ENCODE measurements around the gene NDUFS2.

Gene NDUFS2

DNA sequence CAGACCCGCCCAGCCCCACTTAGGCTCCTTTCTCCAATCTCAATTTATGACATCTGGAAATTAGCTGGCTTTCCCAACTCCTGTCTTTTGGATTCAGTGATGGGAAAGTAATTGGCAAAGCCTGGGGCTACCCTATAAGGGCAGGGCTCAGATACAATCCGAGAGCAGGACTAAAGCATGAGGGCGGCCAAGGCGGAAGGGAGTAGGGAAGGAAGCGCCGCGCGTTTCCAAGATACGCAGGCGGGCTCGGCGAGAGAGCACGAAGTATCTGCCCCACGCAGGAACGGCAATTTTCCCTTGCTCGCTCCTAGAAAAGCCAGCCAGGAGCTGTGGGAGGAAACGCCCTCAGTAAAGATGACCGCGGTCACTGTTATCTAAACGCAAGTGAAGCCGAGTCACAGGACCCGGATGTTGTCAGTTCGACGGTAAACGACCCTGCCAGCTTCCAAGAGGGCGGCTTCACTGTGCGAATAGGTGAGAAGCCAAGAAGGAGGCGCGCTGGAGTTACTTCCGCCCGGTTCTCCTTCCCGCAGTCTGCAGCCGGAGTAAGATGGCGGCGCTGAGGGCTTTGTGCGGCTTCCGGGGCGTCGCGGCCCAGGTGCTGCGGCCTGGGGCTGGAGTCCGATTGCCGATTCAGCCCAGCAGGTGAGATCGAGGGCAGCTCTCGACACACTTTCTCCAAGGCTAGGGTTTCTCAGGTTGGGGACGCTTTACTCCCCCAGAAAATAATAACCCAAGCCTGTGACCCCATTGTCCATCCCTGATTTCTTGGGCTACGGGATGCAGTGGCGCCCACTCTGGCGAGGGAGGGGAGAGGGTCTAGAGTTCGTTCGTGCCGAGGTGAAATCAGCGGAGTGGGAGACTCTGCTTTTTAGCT, at the start of gene NDUFS2:
NDUFS2 (plus strand) TSS at position 532 of the 877 bp plus-strand sequence; CDS start at position 551, 19 bp downstream.
- DNase-seq (ENCODE audit: low spot score) = peak; percentile 98

DNA sequence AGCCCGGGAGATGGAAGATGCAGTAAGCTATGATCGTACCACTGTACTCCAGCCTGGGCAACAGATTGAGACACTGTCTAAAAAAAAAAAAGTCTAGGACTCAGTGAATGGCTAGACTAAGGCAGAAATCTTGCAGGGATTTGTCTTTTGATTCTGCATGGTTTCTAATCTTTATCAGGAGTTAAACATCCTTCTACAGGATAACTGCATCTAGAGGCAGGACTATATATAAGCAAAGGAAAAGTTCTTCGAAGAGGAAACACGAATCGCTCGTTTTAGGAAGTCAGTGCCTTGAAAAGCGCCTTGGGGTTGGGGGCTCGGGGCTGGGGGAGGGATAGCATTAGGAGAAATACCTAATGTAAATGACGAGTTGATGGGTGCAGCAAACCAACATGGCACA, 49.0 kb upstream of the NDUFS2 start:
- no peak for DNase-seq (ENCODE audit: low spot score)

DNA sequence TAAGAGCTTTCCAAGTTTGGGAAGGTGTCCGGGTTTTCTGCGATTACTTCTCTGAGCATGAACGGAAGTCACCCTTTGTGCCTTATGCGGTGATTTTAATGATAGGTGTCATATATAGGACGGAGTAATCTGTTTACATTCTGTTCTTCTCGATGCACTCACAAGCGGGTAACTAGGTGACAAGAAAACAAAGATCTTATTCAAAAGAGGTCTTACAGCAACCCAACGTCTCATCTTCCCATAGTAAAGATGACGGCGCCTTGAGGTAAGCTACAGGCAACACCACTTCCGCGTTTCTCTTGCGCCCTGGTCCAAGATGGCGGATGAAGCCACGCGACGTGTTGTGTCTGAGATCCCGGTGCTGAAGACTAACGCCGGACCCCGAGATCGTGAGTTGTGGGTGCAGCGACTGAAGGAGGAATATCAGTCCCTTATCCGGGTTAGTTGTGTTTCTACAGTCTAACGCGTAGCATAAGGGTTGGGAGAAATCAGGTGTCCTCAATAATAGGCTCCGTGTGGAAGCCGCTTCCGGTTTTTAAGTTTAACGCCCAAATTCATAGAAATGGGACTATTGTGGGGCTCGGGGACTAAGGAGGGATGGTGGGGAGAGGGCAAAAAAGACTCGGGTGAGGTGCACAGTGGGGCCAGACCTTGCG, 48.4 kb upstream of the NDUFS2 start, which contains the start of gene UFC1:
UFC1 (plus strand) TSS at position 297 of the 656 bp plus-strand sequence; CDS start at position 317, 20 bp downstream.
- DNase-seq (ENCODE audit: low spot score) = peak; percentile 93

- no peak for DNase-seq (ENCODE audit: low spot score)
Measured at GRCh38 chr1:161157867-161158266, 44.3 kb upstream of the NDUFS2 start.

DNA sequence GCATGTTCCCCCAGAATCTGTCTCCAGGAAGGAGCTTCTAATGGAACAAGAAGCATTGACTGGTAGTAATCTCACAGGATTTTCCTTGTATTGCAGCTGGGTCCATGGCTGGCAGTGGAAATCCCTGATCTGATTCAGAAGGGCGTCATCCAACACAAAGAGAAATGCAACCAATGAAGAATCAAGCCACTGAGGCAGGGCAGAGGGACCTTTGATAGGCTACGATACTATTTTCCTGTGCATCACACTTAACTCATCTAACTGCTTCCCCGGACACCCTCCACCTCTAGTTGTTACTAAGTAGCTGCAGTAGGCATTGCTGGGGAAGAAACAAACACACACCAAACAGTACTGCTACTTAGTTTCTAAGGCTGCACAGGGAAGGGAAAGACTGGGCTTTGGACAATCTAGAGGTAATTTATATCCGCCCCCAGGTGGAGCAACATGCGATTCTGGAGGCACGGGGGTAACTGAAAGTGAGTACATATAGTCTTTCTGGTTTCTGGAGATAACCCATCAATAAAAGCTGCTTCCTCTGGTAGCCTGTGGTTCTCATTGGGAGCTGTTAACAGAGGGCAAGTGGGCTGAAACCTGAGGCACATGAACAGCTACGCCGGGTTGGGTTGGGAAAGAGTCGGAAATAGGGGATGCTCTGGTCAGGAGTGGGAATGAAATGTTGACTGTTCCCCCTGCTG, 43.7 kb upstream of the NDUFS2 start:
- DNase-seq (ENCODE audit: low spot score) = no peak

DNA sequence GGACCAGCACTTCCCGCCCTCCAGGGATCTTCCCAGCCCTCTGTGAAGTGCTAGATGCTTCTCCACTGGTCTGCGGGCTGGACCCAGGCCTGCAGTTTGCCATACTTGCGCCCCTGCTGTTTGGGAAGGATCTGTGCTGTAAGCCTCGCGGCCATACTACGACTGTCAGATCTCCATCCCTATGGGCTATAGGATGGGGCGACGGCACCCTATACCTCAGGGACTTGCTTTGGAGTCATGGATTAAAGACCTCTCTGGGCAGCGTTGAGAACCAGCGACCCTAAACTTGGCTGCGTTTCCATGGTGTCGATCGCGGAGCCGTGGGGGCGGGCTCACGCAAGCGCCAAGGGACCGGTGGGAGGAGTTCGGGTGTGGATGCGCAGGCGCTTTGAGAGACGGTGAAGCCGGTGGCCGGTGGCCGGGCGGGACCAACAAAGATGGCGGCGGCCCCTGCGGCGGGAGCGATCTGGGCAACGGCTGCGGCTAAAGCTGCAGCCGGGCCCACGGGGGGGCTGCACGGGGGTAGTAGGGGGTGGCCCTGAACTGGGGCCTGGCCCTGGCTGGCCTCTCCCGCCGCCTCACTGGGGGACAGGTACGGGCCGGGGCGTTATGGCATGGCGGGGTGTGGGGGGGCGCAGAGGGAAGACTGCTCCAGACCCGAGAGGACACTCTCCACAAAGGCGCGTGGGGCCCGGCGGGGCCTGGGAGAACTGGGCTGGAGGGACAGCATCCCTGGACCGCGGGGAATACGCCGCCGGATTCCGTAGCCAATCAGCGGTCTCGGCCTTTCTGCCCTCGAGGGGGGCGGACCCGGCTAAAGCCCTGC, 42.9 kb upstream of the NDUFS2 start, which contains the start of gene USP21:
USP21 (plus strand) TSS at position 414 of the 826 bp plus-strand sequence. CDS start 1,141 bp downstream, outside the sequence.
- peak; percentile 94 for DNase-seq (ENCODE audit: low spot score)

- no peak for DNase-seq (ENCODE audit: low spot score)
Measured at GRCh38 chr1:161159913-161160243, 42.3 kb upstream of the NDUFS2 start.

DNA sequence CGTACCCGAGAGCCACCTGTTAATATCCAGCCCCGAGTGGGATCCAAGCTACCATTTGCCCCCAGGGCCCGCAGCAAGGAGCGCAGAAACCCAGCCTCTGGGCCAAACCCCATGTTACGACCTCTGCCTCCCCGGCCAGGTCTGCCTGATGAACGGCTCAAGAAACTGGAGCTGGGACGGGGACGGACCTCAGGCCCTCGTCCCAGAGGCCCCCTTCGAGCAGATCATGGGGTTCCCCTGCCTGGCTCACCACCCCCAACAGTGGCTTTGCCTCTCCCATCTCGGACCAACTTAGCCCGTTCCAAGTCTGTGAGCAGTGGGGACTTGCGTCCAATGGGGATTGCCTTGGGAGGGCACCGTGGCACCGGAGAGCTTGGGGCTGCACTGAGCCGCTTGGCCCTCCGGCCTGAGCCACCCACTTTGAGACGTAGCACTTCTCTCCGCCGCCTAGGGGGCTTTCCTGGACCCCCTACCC, 41.5 kb upstream of the NDUFS2 start:
- no peak for DNase-seq (ENCODE audit: low spot score)

- DNase-seq (ENCODE audit: low spot score) = no peak
Measured at GRCh38 chr1:161161652-161162051, 40.5 kb upstream of the NDUFS2 start.

DNA sequence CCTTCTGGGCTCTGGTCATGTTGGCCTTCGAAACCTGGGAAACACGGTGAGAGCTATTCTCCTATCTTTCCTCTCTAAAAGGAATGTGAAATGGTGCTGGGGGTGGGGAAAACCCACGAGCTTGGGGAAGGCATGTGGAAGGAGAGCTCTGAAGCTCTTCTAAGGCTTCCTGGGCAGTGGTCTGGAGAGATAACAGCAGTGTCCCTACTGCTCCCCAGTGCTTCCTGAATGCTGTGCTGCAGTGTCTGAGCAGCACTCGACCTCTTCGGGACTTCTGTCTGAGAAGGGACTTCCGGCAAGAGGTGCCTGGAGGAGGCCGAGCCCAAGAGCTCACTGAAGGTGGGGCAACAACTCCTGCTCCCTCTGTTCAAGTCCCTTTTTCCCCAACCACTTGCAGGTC, 40.1 kb upstream of the NDUFS2 start:
- DNase-seq (ENCODE audit: low spot score) = no peak

DNA sequence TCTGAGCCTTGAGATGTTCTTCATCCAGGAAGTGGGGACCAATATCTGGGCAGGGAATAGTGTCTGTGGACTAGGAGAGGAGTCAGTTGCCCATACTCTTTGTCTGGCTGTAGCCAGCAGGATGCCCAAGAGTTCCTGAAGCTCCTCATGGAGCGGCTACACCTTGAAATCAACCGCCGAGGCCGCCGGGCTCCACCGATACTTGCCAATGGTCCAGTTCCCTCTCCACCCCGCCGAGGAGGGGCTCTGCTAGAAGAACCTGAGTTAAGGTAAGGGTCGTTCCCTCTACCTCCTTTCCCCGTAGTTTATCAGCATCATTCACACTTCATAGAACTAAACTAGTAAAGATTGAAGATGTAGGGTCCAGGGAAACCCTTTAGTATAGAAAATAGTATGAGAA, 39.4 kb upstream of the NDUFS2 start:
- DNase-seq (ENCODE audit: low spot score) = no peak

DNA sequence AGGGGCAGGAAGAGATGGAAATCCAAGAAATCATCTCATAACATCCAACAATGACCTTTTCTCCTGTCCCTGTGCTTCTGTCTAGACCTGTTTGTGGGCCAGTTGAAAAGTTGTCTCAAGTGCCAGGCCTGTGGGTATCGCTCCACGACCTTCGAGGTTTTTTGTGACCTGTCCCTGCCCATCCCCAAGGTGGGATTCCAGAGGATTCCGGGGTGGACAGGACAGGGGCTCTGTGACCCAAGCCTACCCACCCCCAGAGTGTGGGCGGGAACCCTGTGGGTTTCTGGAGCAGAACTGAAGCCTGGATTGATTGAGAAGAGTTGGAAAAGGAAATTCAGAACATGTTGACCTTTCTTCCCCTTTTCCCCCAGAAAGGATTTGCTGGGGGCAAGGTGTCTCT, 38.4 kb upstream of the NDUFS2 start:
- no peak for DNase-seq (ENCODE audit: low spot score)

GRCh38 chr1:161164901-161165610, 37.1 kb upstream of the NDUFS2 start:
- no peak for DNase-seq (ENCODE audit: low spot score)

GRCh38 chr1:161165742-161166668, 36.2 kb upstream of the NDUFS2 start, which contains the start of gene PPOX:
Gene PPOX, plus strand, starts transcription at chr1:161166426. Its CDS starts 422 bp downstream, at chr1:161166848.
- peak; percentile 97 for DNase-seq (ENCODE audit: low spot score)

DNA sequence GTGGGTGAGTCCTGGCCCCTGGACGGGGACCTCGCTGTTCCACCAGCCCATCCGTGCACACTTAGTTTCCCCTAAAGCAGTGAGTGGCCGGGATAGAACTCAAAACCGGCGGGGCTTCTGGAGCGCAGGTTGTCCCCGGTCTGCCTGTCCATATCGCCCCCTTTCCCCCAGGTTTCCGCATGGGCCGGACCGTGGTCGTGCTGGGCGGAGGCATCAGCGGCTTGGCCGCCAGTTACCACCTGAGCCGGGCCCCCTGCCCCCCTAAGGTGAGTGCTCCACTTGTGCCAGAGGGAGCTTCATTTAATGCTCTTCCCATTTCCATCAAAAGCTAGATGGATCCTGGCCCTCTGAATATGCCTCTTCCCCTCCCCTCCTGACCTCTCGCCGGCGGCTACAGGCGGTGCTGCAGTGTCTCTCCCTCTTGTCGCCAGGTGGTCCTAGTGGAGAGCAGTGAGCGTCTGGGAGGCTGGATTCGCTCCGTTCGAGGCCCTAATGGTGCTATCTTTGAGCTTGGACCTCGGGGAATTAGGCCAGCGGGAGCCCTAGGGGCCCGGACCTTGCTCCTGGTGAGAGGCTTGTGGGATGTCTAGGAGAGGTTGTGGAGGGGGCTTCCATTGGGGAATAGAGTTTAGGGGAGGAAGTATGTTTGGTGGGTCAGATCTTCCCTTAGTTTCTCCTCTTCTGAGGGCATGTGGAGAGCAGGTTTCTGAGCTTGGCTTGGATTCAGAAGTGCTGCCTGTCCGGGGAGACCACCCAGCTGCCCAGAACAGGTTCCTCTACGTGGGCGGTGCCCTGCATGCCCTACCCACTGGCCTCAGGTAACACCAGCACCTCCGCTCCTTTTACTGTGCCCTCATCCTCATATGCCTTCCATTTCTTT, 35.3 kb upstream of the NDUFS2 start:
- DNase-seq (ENCODE audit: low spot score) = no peak

GRCh38 chr1:161168906-161169305, 33.3 kb upstream of the NDUFS2 start:
- DNase-seq (ENCODE audit: low spot score) = no peak

GRCh38 chr1:161171191-161171590, 31.0 kb upstream of the NDUFS2 start:
- DNase-seq (ENCODE audit: low spot score) = no peak

DNA sequence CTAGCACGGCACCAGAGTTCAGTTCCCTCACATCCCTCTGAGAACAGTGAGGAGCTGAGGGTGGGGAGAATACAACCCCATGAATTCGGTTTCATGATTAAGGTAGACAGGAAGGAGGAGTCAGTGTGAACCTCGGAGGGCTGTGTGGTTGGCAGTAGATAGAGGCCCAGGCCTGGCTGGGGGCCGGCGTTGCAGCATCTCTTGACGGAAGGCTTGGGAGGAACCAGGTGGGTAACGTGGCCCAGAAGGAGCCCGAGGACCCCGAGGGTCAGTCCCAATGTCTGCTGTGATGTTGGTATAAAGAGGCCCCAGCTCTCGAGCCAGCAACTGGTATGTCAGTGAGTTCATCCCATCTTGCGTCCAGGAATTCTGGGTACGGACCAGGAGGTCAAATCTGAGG, 30.5 kb upstream of the NDUFS2 start:
- no peak for DNase-seq (ENCODE audit: low spot score)

GRCh38 chr1:161172349-161172748, 29.8 kb upstream of the NDUFS2 start:
- DNase-seq (ENCODE audit: low spot score) = no peak
